ENCODE data around the gene TMEM252.

DNA sequence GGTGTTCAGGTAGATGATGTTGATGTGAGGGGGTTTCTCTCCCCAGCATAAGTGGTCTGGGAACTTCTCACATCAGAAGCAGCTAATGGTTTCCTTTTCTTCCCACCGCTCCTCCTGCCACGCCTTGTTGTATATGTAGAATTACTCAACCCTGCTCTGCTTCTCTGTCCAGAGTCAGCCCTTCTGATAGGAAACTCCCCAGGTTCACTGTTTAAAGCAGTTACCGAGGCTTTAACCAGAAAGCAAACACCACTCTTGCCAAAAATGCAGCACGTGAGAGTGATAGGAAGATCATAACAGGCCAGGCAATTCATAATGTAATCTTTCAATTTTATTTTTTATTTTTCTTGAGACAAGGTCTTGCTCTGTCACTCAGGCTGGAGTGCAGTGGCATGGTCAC is 10.5 kb upstream of the TMEM252 start:
- TF ChIP-seq, protein P1, sequence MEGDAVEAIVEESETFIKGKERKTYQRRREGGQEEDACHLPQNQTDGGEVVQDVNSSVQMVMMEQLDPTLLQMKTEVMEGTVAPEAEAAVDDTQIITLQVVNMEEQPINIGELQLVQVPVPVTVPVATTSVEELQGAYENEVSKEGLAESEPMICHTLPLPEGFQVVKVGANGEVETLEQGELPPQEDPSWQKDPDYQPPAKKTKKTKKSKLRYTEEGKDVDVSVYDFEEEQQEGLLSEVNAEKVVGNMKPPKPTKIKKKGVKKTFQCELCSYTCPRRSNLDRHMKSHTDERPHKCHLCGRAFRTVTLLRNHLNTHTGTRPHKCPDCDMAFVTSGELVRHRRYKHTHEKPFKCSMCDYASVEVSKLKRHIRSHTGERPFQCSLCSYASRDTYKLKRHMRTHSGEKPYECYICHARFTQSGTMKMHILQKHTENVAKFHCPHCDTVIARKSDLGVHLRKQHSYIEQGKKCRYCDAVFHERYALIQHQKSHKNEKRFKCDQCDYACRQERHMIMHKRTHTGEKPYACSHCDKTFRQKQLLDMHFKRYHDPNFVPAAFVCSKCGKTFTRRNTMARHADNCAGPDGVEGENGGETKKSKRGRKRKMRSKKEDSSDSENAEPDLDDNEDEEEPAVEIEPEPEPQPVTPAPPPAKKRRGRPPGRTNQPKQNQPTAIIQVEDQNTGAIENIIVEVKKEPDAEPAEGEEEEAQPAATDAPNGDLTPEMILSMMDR (conservative IDR thresholded peaks at IDR 0.05; ENCODE audit: low read depth, low read length), result no peak
- TF ChIP-seq EZH2 (IDR thresholded peaks at IDR 0.05; ENCODE audit: borderline replicate concordance, low read depth, low read length, poor library complexity, severe bottlenecking), result no peak

Measured in A673 (cell line).